ENCODE measurements around the gene PTRHD1. TPM values are rescaled to one million over a fixed set of nuclear protein-coding genes. Genes with fewer than 3 reads are reported as not detected.

PTRHD1 gene
- total RNA-seq, 1 experiment from 2014 or later, result 35.1 TPM

GRCh38 chr2:24747299-24747698, 45.9 kb downstream of the PTRHD1 start:
- Mint-ChIP-seq H3K9me3 (ENCODE audit: unreplicated experiment) (no peaks in the 10 kb centered on the region), H3K4me1 (ENCODE audit: insufficient read depth, unreplicated experiment) (no peaks in the 10 kb centered on the region), H3K27ac (ENCODE audit: low read depth, unreplicated experiment) (no peak overlapping the region), H3K36me3 (ENCODE audit: insufficient read depth, unreplicated experiment) (peaks cover 7% of the 10 kb centered on the region), H3K4me3 (ENCODE audit: unreplicated experiment) (no peak overlapping the region), H3K27me3 (ENCODE audit: insufficient read depth, unreplicated experiment) (no peaks in the 10 kb centered on the region)
- ChIA-PET CTCF (interaction anchor here (1.0 to 1.2 kb wide), 2 partner anchors 18 to 31 kb away, joined by 3 to 4 read pairs; no protein-coding TSS in a partner anchor), POLR2A (no interaction called here)
- BruUV-seq (replicated peaks), result no TSS peak
- TF ChIP-seq, protein P1, sequence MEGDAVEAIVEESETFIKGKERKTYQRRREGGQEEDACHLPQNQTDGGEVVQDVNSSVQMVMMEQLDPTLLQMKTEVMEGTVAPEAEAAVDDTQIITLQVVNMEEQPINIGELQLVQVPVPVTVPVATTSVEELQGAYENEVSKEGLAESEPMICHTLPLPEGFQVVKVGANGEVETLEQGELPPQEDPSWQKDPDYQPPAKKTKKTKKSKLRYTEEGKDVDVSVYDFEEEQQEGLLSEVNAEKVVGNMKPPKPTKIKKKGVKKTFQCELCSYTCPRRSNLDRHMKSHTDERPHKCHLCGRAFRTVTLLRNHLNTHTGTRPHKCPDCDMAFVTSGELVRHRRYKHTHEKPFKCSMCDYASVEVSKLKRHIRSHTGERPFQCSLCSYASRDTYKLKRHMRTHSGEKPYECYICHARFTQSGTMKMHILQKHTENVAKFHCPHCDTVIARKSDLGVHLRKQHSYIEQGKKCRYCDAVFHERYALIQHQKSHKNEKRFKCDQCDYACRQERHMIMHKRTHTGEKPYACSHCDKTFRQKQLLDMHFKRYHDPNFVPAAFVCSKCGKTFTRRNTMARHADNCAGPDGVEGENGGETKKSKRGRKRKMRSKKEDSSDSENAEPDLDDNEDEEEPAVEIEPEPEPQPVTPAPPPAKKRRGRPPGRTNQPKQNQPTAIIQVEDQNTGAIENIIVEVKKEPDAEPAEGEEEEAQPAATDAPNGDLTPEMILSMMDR (IDR thresholded peaks at IDR 0.05; ENCODE audit: unreplicated experiment), result no peak
- intact Hi-C loops (cut with micrococcal nuclease), result no loop called here
- DNase-seq (ENCODE audit: unreplicated experiment), result no peak

DNA sequence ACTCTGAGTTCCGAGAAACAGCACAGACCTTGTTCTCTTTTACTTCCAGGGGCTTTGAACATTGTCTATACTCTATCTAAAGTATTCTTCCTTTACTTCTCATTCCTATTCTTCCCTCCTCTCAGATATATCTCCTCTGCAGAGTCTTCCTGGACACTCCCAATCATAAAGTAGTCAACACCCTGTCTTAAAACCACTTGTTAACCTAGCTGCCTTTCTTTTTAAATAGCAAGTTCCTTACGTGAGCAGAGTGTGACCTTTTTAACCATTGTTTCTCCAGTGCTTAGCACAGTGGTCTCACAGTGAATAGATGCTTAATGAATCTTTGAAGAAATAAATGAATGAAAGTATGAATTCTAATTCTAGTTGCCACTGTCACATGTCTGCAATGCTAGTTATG, 47.4 kb downstream of the PTRHD1 start:
- DNase-seq (ENCODE audit: unreplicated experiment), result no peak
- no TSS peak for BruUV-seq (replicated peaks)
- POLR2A ChIA-PET, result no interaction called here
- no peaks in the 10 kb centered on the region for H3K27me3 Mint-ChIP-seq (ENCODE audit: insufficient read depth, unreplicated experiment)
- no peaks in the 10 kb centered on the region for H3K4me1 Mint-ChIP-seq (ENCODE audit: insufficient read depth, unreplicated experiment)
- H3K9me3 Mint-ChIP-seq (ENCODE audit: unreplicated experiment), result no peaks in the 10 kb centered on the region
- peaks cover 9% of the 10 kb centered on the region for H3K36me3 Mint-ChIP-seq (ENCODE audit: insufficient read depth, unreplicated experiment)
- no peak overlapping the region for H3K27ac Mint-ChIP-seq (ENCODE audit: low read depth, unreplicated experiment)
- CTCF ChIA-PET, result no interaction called here
- H3K4me3 Mint-ChIP-seq (ENCODE audit: unreplicated experiment), result no peak overlapping the region
- intact Hi-C loops (cut with micrococcal nuclease), result no loop called here
- TF ChIP-seq, protein P1 (IDR thresholded peaks at IDR 0.05; ENCODE audit: unreplicated experiment), result no peak

- no peak overlapping the region for H3K4me3 Mint-ChIP-seq (ENCODE audit: unreplicated experiment)
- CTCF ChIA-PET, result interaction anchor here (0.6 kb wide), 1 partner anchor 22 kb away, joined by 4 read pairs; no protein-coding TSS in a partner anchor
- H3K9me3 Mint-ChIP-seq (ENCODE audit: unreplicated experiment), result no peaks in the 10 kb centered on the region
- no peak overlapping the region for H3K27ac Mint-ChIP-seq (ENCODE audit: low read depth, unreplicated experiment)
- BruUV-seq (replicated peaks), result no TSS peak
- DNase-seq (ENCODE audit: unreplicated experiment), result no peak
- POLR2A ChIA-PET, result no interaction called here
- H3K27me3 Mint-ChIP-seq (ENCODE audit: insufficient read depth, unreplicated experiment), result no peaks in the 10 kb centered on the region
- TF ChIP-seq, protein P1 (IDR thresholded peaks at IDR 0.05; ENCODE audit: unreplicated experiment), result no peak
- no peaks in the 10 kb centered on the region for H3K4me1 Mint-ChIP-seq (ENCODE audit: insufficient read depth, unreplicated experiment)
- peaks cover 15% of the 10 kb centered on the region for H3K36me3 Mint-ChIP-seq (ENCODE audit: insufficient read depth, unreplicated experiment)
- intact Hi-C loops (cut with micrococcal nuclease), result no loop called here
Measured at GRCh38 chr2:24744356-24744755, 48.8 kb downstream of the PTRHD1 start.

DNA sequence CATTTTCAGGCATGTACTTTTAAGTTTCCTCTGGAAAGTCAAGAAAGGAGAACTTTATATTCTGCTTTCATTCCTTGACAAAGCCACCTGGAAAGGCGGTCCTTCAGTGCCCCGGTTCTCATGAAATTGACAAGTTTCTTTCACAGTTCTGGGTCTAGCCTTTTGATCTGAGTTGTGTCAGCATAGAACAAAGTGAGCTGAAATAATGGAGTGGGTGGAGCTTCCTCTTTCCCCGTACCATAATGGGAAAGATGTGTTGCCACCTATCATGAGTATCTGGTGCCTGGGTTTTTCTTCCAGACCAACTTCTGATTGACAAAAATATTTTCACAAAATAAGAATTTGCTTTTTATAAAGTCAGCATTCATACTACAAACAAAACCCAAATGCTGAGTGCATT, 49.3 kb downstream of the PTRHD1 start:
- H3K27ac Mint-ChIP-seq (ENCODE audit: low read depth, unreplicated experiment), result no peak overlapping the region
- H3K9me3 Mint-ChIP-seq (ENCODE audit: unreplicated experiment), result no peaks in the 10 kb centered on the region
- DNase-seq (ENCODE audit: unreplicated experiment), result no peak
- TF ChIP-seq, protein P1 (IDR thresholded peaks at IDR 0.05; ENCODE audit: unreplicated experiment), result no peak
- ChIA-PET POLR2A (no interaction called here), CTCF (interaction anchor here (0.6 kb wide), 1 partner anchor 22 kb away, joined by 4 read pairs; no protein-coding TSS in a partner anchor)
- BruUV-seq (replicated peaks), result no TSS peak
- no peaks in the 10 kb centered on the region for H3K4me1 Mint-ChIP-seq (ENCODE audit: insufficient read depth, unreplicated experiment)
- H3K36me3 Mint-ChIP-seq (ENCODE audit: insufficient read depth, unreplicated experiment), result peaks cover 16% of the 10 kb centered on the region
- H3K27me3 Mint-ChIP-seq (ENCODE audit: insufficient read depth, unreplicated experiment), result no peaks in the 10 kb centered on the region
- intact Hi-C loops (cut with micrococcal nuclease), result no loop called here
- H3K4me3 Mint-ChIP-seq (ENCODE audit: unreplicated experiment), result no peak overlapping the region

All from MCF 10A (cell line).